Measurements from ENCODE around the gene DENND5B. TPM values are rescaled to one million over a fixed set of nuclear protein-coding genes. Genes with fewer than 3 reads are reported as not detected.

Gene DENND5B
- total RNA-seq, 4 donors from 2014 or later, result 15.7 to 19.1 (median 18.5) TPM

DNA sequence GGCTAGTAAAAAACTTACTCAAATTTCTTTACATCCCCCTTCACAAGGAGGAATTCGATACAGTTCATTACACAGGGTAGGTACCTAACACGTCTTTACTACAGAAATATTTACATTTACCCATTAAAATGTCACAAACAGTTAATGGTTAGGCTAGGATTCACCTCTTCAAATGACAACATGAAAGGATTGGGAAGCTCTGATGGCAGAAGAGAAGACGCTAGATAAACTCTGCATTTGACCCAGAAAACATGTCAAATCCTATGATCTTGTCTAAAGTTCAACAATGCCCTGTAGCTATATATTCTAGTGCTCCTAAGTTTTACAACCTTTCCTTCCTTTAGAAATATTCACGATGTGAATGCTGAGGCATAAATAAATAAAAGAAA is 64.8 kb downstream of the DENND5B start:
- Histone ChIP-seq H3K36me3 (no peaks in the 10 kb centered on the region), H3K27me3 (no peaks in the 10 kb centered on the region), H3K4me3 (no peak overlapping the region), H3K4me1 (peaks cover 12 to 22% (median 16%) of the 10 kb centered on the region in 4 donors), H3K9me3 (no peaks in the 10 kb centered on the region), H3K27ac (replicated peaks in 1 of 4) (no peak overlapping the region)
- intact Hi-C loops (cut with DNase I), result no loop called here
- DNase-seq (ENCODE audit: extremely low spot score), result no peak
- 75% methylated on average over 4 of the region's 4 CpGs for WGBS
- TF ChIP-seq, protein P1, sequence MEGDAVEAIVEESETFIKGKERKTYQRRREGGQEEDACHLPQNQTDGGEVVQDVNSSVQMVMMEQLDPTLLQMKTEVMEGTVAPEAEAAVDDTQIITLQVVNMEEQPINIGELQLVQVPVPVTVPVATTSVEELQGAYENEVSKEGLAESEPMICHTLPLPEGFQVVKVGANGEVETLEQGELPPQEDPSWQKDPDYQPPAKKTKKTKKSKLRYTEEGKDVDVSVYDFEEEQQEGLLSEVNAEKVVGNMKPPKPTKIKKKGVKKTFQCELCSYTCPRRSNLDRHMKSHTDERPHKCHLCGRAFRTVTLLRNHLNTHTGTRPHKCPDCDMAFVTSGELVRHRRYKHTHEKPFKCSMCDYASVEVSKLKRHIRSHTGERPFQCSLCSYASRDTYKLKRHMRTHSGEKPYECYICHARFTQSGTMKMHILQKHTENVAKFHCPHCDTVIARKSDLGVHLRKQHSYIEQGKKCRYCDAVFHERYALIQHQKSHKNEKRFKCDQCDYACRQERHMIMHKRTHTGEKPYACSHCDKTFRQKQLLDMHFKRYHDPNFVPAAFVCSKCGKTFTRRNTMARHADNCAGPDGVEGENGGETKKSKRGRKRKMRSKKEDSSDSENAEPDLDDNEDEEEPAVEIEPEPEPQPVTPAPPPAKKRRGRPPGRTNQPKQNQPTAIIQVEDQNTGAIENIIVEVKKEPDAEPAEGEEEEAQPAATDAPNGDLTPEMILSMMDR (IDR thresholded peaks at IDR 0.05), result no peak
- no peak for TF ChIP-seq EP300 (IDR thresholded peaks at IDR 0.05)
- TF ChIP-seq POLR2A (IDR thresholded peaks at IDR 0.05; ENCODE audit: low read depth), result no peak
- no peak for TF ChIP-seq POLR2AphosphoS5 (IDR thresholded peaks at IDR 0.05)

DNA sequence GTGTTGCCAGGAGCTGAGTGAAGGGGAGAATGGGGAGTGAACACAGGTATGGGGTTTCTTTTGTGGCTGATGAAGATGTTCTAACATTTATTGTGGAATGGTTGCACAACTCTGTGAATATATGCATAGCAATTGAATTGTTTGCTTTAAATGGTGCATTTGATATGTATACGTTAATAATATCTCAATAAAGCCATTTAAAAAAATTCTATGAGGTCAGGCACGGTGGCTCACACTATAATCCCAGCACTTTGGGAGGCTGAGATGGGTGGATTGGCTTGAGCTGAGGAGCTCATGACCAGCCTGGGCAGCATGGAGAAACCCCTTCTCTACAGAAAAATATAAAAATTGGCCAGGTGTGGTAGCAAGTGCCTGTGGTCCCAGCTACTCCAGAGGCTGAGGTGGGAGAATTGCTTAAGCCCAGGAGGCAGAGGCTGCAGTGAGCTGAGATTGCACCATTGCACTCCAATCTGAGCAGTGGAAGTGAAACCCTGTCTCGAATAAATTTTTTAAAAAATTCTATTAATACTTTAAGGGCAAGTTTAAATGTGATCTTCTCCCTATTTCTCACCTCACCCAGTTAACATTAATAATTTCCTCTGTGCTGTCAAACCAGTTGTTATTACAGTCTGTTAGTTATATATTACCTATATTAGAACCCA is 65.3 kb downstream of the DENND5B start:
- intact Hi-C loops (cut with DNase I), result no loop called here
- no peak overlapping the region for H3K27ac ChIP-seq (replicated peaks in 1 of 4)
- no peak for DNase-seq (ENCODE audit: extremely low spot score)
- H3K36me3 ChIP-seq, result no peaks in the 10 kb centered on the region
- 94% methylated on average over 3 of the region's 3 CpGs for WGBS
- H3K4me1 ChIP-seq, result peaks cover 12 to 24% (median 17%) of the 10 kb centered on the region in 4 donors
- H3K9me3 ChIP-seq, result no peaks in the 10 kb centered on the region
- no peak overlapping the region for H3K4me3 ChIP-seq
- no peaks in the 10 kb centered on the region for H3K27me3 ChIP-seq
- TF ChIP-seq, protein P1 (IDR thresholded peaks at IDR 0.05), result no peak
- TF ChIP-seq POLR2AphosphoS5 (IDR thresholded peaks at IDR 0.05), result no peak
- TF ChIP-seq EP300 (IDR thresholded peaks at IDR 0.05), result no peak
- TF ChIP-seq POLR2A (IDR thresholded peaks at IDR 0.05; ENCODE audit: low read depth), result no peak

DNA sequence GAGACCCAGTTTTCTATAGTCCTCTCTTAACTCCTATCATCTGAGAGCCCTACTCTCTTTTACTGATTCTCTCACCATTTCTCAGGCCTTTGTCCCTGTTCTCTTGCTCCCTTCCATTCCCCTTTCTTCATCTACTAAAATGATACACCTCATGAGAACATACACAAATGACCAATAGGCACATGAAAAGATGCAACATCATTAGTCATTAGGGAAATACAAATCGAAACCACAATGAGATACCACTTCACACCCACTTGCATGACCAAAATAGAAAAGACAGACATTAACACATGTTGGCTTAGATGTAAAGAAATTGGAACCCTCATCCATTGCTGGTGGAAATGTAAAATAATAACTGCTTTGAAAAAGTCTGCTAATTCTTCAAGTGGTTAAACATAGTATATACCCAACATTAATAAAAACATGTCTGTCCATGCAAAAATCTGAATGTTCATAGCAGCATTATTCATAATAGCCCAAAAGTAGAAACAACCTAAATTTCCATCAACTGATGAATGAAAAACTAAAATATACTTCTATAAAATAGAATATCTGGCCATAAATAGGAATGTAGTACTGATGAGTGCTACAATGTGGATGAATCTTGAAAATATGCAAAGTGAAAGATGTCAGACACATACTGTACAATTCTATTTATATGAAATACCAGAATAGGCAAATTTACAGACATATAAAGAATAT is 66.0 kb downstream of the DENND5B start:
- no peak for TF ChIP-seq POLR2AphosphoS5 (IDR thresholded peaks at IDR 0.05)
- no peak for TF ChIP-seq EP300 (IDR thresholded peaks at IDR 0.05)
- Histone ChIP-seq H3K9me3 (no peaks in the 10 kb centered on the region), H3K4me3 (no peak overlapping the region), H3K27ac (replicated peaks in 1 of 4) (no peak overlapping the region), H3K4me1 (peaks cover 13 to 27% (median 18%) of the 10 kb centered on the region in 4 donors), H3K36me3 (no peaks in the 10 kb centered on the region), H3K27me3 (no peaks in the 10 kb centered on the region)
- no peak for DNase-seq (ENCODE audit: extremely low spot score)
- intact Hi-C loops (cut with DNase I), result no loop called here
- 62% methylated on average over 1 of the region's 1 CpG for WGBS

DNA sequence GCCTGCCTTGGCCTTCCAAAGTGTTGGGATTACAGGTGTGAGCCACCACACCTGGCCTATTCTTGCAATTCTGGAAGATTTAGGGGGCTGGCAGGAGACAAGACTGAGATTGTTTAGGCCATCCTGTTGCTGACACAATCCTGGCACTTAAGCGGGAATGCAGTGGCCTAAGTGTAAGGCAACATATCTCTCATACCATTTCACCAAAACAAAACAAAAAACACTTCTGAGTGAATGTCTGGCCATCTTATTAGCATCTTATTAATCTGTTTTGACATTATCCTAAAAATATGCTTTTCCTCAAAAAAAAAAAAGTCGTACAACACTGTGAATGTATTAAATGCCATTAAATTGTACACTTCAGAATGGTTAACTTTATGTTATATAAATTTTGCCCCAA is 67.6 kb downstream of the DENND5B start:
- no peaks in the 10 kb centered on the region for H3K9me3 ChIP-seq
- H3K4me3 ChIP-seq, result no peak overlapping the region
- WGBS, result 94% methylated on average over 2 of the region's 2 CpGs
- H3K4me1 ChIP-seq, result peaks cover 29 to 38% (median 34%) of the 10 kb centered on the region in 4 donors
- H3K27me3 ChIP-seq, result no peaks in the 10 kb centered on the region
- TF ChIP-seq POLR2AphosphoS5 (IDR thresholded peaks at IDR 0.05) (no peak), POLR2A (IDR thresholded peaks at IDR 0.05; ENCODE audit: low read depth) (no peak), EP300 (IDR thresholded peaks at IDR 0.05) (no peak)
- TF ChIP-seq, protein P1 (IDR thresholded peaks at IDR 0.05), result no peak
- DNase-seq (ENCODE audit: extremely low spot score), result no peak
- no peaks in the 10 kb centered on the region for H3K36me3 ChIP-seq
- intact Hi-C loops (cut with DNase I), result no loop called here
- no peak overlapping the region for H3K27ac ChIP-seq (replicated peaks in 1 of 4)

DNA sequence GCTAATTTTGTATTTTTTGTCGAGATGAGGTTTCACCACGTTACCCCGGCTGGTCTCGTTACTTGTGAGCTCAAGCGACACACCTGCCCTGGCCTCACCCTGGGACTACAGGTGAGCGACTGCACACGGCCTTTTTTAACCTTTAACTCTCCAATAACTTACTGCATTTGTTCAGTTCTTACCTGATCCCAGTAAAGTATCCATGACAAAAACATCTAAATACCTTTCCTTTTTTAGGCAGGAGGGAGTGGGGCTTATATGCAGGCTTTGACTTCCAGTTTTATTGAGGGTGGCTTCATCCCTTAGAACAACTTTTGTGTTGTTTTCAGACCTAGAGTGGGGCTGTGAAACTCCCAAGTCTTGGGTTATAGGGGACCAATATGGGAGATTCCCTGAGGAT is 68.3 kb downstream of the DENND5B start:
- Histone ChIP-seq H3K4me1 (peaks cover 36 to 45% (median 41%) of the 10 kb centered on the region in 4 donors), H3K4me3 (no peak overlapping the region), H3K9me3 (no peaks in the 10 kb centered on the region), H3K27ac (replicated peaks in 1 of 4) (no peak overlapping the region), H3K27me3 (no peaks in the 10 kb centered on the region), H3K36me3 (no peaks in the 10 kb centered on the region)
- 93% methylated on average over 7 of the region's 7 CpGs for WGBS
- TF ChIP-seq POLR2AphosphoS5 (IDR thresholded peaks at IDR 0.05) (no peak), POLR2A (IDR thresholded peaks at IDR 0.05; ENCODE audit: low read depth) (no peak), EP300 (IDR thresholded peaks at IDR 0.05) (no peak)
- TF ChIP-seq, protein P1 (IDR thresholded peaks at IDR 0.05), result no peak
- DNase-seq (ENCODE audit: extremely low spot score), result no peak
- intact Hi-C loops (cut with DNase I), result no loop called here
